HFFc6 (cell line): ENCODE measurements around the gene CEP152. TPM values are rescaled to one million over a fixed set of nuclear protein-coding genes. Genes with fewer than 3 reads are reported as not detected.
"Not testable (repeated sequence)": the region's sequence is repeated elsewhere in the genome, so short reads cannot be mapped to it uniquely, and the experiment has no call there.

Experiments used
- DNase-seq: peaks from one replicate; pipeline ENCODE4 v3.0.0-alpha.2; 2018
- H3K27ac Mint-ChIP-seq: 2 replicates; pipeline ENCODE4 v1.8.0; 2020; ENCODE audit warnings: mild to moderate bottlenecking, mixed read lengths
- H3K27me3 Mint-ChIP-seq: 2 replicates; pipeline ENCODE4 v1.8.0; 2021; ENCODE audit warnings: mild to moderate bottlenecking, moderate library complexity, mixed read lengths; ENCODE audit not compliant: insufficient read depth
- H3K36me3 Mint-ChIP-seq: 2 replicates; pipeline ENCODE4 v1.8.0; 2021; ENCODE audit warnings: low read depth, mixed read lengths
- H3K4me1 Mint-ChIP-seq: 2 replicates; pipeline ENCODE4 v1.8.0; 2020; ENCODE audit warnings: low read depth, mixed read lengths
- H3K4me3 Mint-ChIP-seq: 2 replicates; pipeline ENCODE4 v1.8.0; 2020; ENCODE audit warnings: mild to moderate bottlenecking, moderate library complexity, mixed read lengths
- H3K9me3 Mint-ChIP-seq: 2 replicates; pipeline ENCODE4 v1.8.0; 2020; ENCODE audit warnings: mild to moderate bottlenecking, mixed read lengths
- CTCF ChIP-seq: fragments of 200-600 bp; sonication (generic); IDR thresholded peaks from 2 replicates; pipeline ENCODE4 v1.5.0; 2021; ENCODE audit warnings: antibody characterized with exemption, mild to moderate bottlenecking
- long read RNA-seq: library from polyadenylated mRNA; unstranded; transcript quantifications from one replicate; pipeline ENCODE4 v2.0.0, GENCODE V29; 2019
- total RNA-seq, 6 experiments: library from RNA; stranded (reverse); fragmentation: NEBNext Ultra II Directional; extraction: Animal tissue kit (Norgen Biotek cat#: 25700); gene quantifications; 2 replicates in 1 of 6; 3 replicates in 5 of 6; pipeline ENCODE4 v1.2.3, GENCODE V29; 2021

The CEP152 gene
- total RNA-seq = 1 to 10 TPM; 3.4 to 7.5 (median 6.5) TPM
- long read RNA-seq, partial matches to known transcripts = 2 of 5 reads
- long read RNA-seq, other reads (novel, unspliced or antisense) = 2 of 5 reads

GRCh38 chr15:48810414-48811324 lies at the start of gene CEP152:
Gene CEP152, minus strand, starts transcription at chr15:48811069. Its CDS starts 5,420 bp downstream, at chr15:48805649.
- DNase-seq = peak; percentile 100
- peak within 1 kb of the TSS; percentile 96 for H3K4me3 Mint-ChIP-seq
- no peaks in the 10 kb centered on the region for H3K36me3 Mint-ChIP-seq
- H3K27ac Mint-ChIP-seq = peak within 1 kb of the TSS; percentile 95
- peaks cover 41% of the 10 kb centered on the region for H3K4me1 Mint-ChIP-seq
- no peak for TF ChIP-seq CTCF
- H3K27me3 Mint-ChIP-seq = no peaks in the 10 kb centered on the region
- H3K9me3 Mint-ChIP-seq = no peaks in the 10 kb centered on the region

- Mint-ChIP-seq H3K27ac (peak overlapping the region; percentile 34), H3K27me3 (no peaks in the 10 kb centered on the region), H3K4me3 (no peak overlapping the region), H3K9me3 (no peaks in the 10 kb centered on the region), H3K4me1 (peaks cover 82% of the 10 kb centered on the region), H3K36me3 (no peaks in the 10 kb centered on the region)
- no peak for TF ChIP-seq CTCF
- DNase-seq = no peak
Observed at GRCh38 chr15:48859426-48859825, 48.6 kb upstream of the CEP152 start.

DNA sequence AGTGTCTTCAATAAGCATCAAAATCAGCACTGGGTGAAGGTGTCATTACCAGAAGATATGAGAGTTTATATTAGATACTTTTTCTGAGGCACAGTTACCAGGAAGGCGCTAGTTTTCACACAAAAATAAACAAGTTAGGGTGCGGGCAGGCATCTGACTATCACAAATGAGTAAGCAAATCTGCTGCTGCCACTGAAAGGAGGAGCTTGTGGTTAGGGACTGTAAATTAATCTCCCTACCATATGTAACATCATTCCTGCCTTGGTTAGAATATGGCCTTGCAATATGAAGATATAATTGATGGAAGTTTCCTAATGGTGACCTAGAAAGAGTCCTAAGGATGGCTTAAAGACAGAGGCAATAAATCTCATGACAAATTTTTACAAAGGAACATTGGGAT lies 47.5 kb upstream of the CEP152 start:
- Mint-ChIP-seq H3K27ac (peak overlapping the region; percentile 47), H3K36me3 (0 out of 2 replicates have a peak, but pooled peaks cover 4% of the 10 kb centered on the region), H3K4me1 (peaks cover 85% of the 10 kb centered on the region), H3K4me3 (peak overlapping the region; percentile 4; the same call in 1 of the 2 replicates), H3K9me3 (no peaks in the 10 kb centered on the region), H3K27me3 (no peaks in the 10 kb centered on the region)
- no peak for TF ChIP-seq CTCF
- DNase-seq = peak; percentile 20

DNA sequence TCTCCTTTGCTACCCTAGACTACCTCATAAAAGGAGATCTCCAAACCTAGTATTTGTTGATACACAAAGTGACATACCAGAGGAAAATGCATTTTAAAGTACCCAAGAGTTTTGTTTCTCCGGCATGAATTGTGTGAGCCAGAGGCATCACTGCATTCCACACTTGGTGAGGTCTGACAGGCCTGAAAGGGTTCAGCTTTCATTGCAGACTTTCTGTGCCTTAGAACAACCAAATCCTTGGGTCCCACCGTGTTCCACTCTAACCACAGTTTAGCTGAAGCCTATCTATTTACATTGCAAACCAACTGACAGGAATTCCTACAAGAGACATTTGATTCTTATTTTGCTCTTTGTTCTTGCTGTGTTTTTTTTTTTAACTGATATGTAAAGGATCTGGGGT lies 46.1 kb upstream of the CEP152 start:
- Mint-ChIP-seq H3K9me3 (no peaks in the 10 kb centered on the region), H3K36me3 (0 out of 2 replicates have a peak, but pooled peaks cover 4% of the 10 kb centered on the region), H3K4me3 (peak overlapping the region; percentile 36; the same call in 1 of the 2 replicates), H3K4me1 (peaks cover 77% of the 10 kb centered on the region), H3K27me3 (no peaks in the 10 kb centered on the region), H3K27ac (peak overlapping the region; percentile 81)
- peak; percentile 23 for DNase-seq
- no peak for TF ChIP-seq CTCF

- Mint-ChIP-seq H3K27ac (peak overlapping the region; percentile 55), H3K36me3 (0 out of 2 replicates have a peak, but pooled peaks cover 4% of the 10 kb centered on the region)
- peak; percentile 61 for DNase-seq
Observed at GRCh38 chr15:48855501-48856440, 44.9 kb upstream of the CEP152 start.

DNA sequence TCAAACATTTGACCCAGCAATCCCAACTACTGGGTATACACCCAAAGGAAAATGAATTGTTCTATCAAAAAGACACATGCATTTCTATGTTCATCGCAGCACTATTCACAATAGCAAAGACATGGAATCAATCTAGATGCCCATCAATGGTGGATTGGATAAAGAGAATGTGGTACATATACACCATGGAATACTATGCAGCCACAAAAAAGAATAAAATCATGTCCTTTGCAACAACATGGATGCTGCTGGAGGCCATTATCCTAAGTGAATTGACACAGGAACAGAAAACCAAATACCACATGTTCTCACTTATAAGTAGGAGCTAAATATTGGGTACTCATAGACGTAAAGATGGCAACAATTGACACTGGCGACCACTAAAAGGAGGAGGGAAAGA lies 43.6 kb upstream of the CEP152 start:
- DNase-seq, H3K36me3 Mint-ChIP-seq, H3K4me3 Mint-ChIP-seq, H3K27me3 Mint-ChIP-seq, H3K27ac Mint-ChIP-seq, H3K9me3 Mint-ChIP-seq: not testable (repeated sequence)
- peaks cover 52% of the 10 kb centered on the region for H3K4me1 Mint-ChIP-seq

More at GRCh38 chr15:48855501-48856440, 44.9 kb upstream of the CEP152 start:
- Mint-ChIP-seq H3K4me3 (peak overlapping the region; percentile 70), H3K9me3 (no peaks in the 10 kb centered on the region), H3K27me3 (no peaks in the 10 kb centered on the region), H3K4me1 (peaks cover 65% of the 10 kb centered on the region)
- TF ChIP-seq CTCF = peak; percentile 83
